GM12878 (cell line): ENCODE measurements around the gene MCM3. TPM values are rescaled to one million over a fixed set of nuclear protein-coding genes. Genes with fewer than 3 reads are reported as not detected.

Experiments
- ATAC-seq: fragments of 200-7000 bp; cut with Tn5 transposase; 3 replicates; pipeline ENCODE4 v1.9.1; 2020; ENCODE audit warnings: mild to moderate bottlenecking, moderate library complexity
- BruUV-seq: library from RNA; stranded (reverse); fragments of 400-500 nt; replicated peaks from 2 replicates; lab custom pipeline; 2021; lab: Mats Ljungman, UMichigan
- CTCF ChIA-PET: fragments of 300-600 bp; sonication (Branson Sonifier 250); formaldehyde crosslinking; extraction: SDS; loops from one replicate; lab custom pipeline; 2021; ENCODE audit warnings: inconsistent platforms; lab: Yijun Ruan, JAX
- POLR2A ChIA-PET: fragments of 350-600 bp; formaldehyde crosslinking; extraction: SDS; loops from one replicate; lab custom pipeline; 2021; ENCODE audit warnings: inconsistent platforms; lab: Charles Lee
- RAD21 ChIA-PET: fragments of 300-600 bp; sonication (Branson Sonifier 250); formaldehyde crosslinking; loops from one replicate; lab custom pipeline; 2023; ENCODE audit warnings: antibody characterized with exemption; ENCODE audit not compliant: unreplicated experiment; lab: Charles Lee
- SMC1A ChIA-PET: fragments of 300-600 bp; sonication (Branson Sonifier 250); formaldehyde crosslinking; loops from one replicate; lab custom pipeline; 2023; ENCODE audit not compliant: unreplicated experiment, uncharacterized antibody; lab: Charles Lee
- DNase-seq: peaks from one replicate; pipeline ENCODE4 v3.0.0-alpha.2; 2011; ENCODE audit warnings: low read depth, low spot score
- FAIRE-seq: peaks from 3 replicates; lab custom pipeline; 2011; peaks lifted over from hg19 to GRCh38; lab: Jason Lieb, UNC
- H2AFZ ChIP-seq: 2 replicates; pipeline ENCODE4 v1.6.0; 2011; ENCODE audit warnings: low read depth, low read length, control low read depth; ENCODE audit not compliant: control insufficient read depth
- H3K27ac ChIP-seq: 2 replicates; pipeline ENCODE4 v1.5.1; 2011; ENCODE audit warnings: control low read depth; ENCODE audit not compliant: control insufficient read depth, insufficient read depth
- H3K27me3 ChIP-seq, 2 experiments: replicated peaks in 1 of 2; 2 replicates each; pipeline versions ENCODE4 v1.6.0 to v1.6.1; 2011; ENCODE audit warnings: low read length in 1 of 2; ENCODE audit not compliant: control insufficient read depth in 2 of 2, insufficient read depth in 2 of 2
- H3K36me3 ChIP-seq, 2 experiments: 2 replicates each; pipeline ENCODE4 v1.5.1; 2011; ENCODE audit warnings: low read length in 1 of 2; ENCODE audit not compliant: control insufficient read depth in 2 of 2, insufficient read depth in 2 of 2
- H3K4me1 ChIP-seq: 2 replicates; pipeline ENCODE4 v1.6.1; 2011; ENCODE audit warnings: mild to moderate bottlenecking, low read length, moderate library complexity, mixed read lengths; ENCODE audit not compliant: control insufficient read depth, insufficient read depth
- H3K4me2 ChIP-seq: 2 replicates; pipeline ENCODE4 v1.6.0; 2011; ENCODE audit warnings: control low read depth; ENCODE audit not compliant: control insufficient read depth, insufficient read depth
- H3K4me3 ChIP-seq: fragments of 200-600 bp; sonication (generic); 2 replicates; pipeline ENCODE4 v1.5.1; 2016
- H3K79me2 ChIP-seq: 2 replicates; pipeline ENCODE4 v1.6.0; 2011; ENCODE audit warnings: low read length; ENCODE audit not compliant: control insufficient read depth, insufficient read depth
- H3K9ac ChIP-seq: 2 replicates; pipeline ENCODE4 v1.8.0; 2011; ENCODE audit warnings: low read length, control low read depth, mixed read lengths; ENCODE audit not compliant: control insufficient read depth, insufficient read depth
- H3K9me3 ChIP-seq: replicated peaks from 3 replicates; pipeline ENCODE4 v1.5.1; 2011; ENCODE audit warnings: mild to moderate bottlenecking, low read length; ENCODE audit not compliant: control insufficient read depth, insufficient read depth
- H4K20me1 ChIP-seq: 2 replicates; pipeline ENCODE4 v1.6.0; 2011; ENCODE audit not compliant: control insufficient read depth, insufficient read depth
- DPF2 ChIP-seq: fragments of 450-650 bp; IDR thresholded peaks from 2 replicates; pipeline ENCODE4 v1.6.1; 2017; ENCODE audit warnings: mild to moderate bottlenecking
- EED ChIP-seq: sonication (generic); IDR thresholded peaks from 2 replicates; pipeline ENCODE4 v1.6.1; 2016; ENCODE audit warnings: antibody characterized with exemption, low read depth
- EP300 ChIP-seq, 2 experiments: fragments of 150-350 bp in 1 of 2; IDR thresholded peaks; 2 replicates each; pipeline ENCODE4 v1.6.1; 2011 to 2012; ENCODE audit warnings: low read depth in 2 of 2, low read length in 2 of 2, borderline replicate concordance in 1 of 2, improper control_type of control experiment in 1 of 2, inconsistent platforms in 1 of 2; ENCODE audit not compliant: control insufficient read depth in 1 of 2
- HDAC2 ChIP-seq: fragments of 200-600 bp; sonication (generic); IDR thresholded peaks from 2 replicates; pipeline ENCODE4 v1.6.1; 2017
- IRF5 ChIP-seq: fragments of 450-650 bp; IDR thresholded peaks from 2 replicates; pipeline ENCODE4 v1.6.1; 2017; ENCODE audit warnings: borderline replicate concordance
- MLLT1 ChIP-seq: fragments of 450-650 bp; IDR thresholded peaks from 2 replicates; pipeline ENCODE4 v1.6.1; 2016; ENCODE audit warnings: mild to moderate bottlenecking
- MXI1 ChIP-seq: fragments of 150-350 bp; IDR thresholded peaks from 2 replicates; pipeline ENCODE4 v1.6.1; 2011; ENCODE audit warnings: low read depth, mild to moderate bottlenecking, inconsistent platforms, low read length, improper control_type of control experiment
- POLR2A ChIP-seq: IDR thresholded peaks from 2 replicates; pipeline ENCODE4 v1.6.1; 2011; ENCODE audit warnings: low read depth, mild to moderate bottlenecking, low read length
- RELA ChIP-seq: fragments of 450-650 bp; IDR thresholded peaks from 2 replicates; pipeline ENCODE4 v1.8.0; 2014; ENCODE audit warnings: borderline replicate concordance; ENCODE audit not compliant: partially characterized antibody
- RELB ChIP-seq: fragments of 450-650 bp; IDR thresholded peaks from 2 replicates; pipeline ENCODE4 v1.6.1; 2017; ENCODE audit warnings: low read depth, mild to moderate bottlenecking, moderate library complexity
- RFX5 ChIP-seq: IDR thresholded peaks from 2 replicates; pipeline ENCODE4 v1.6.1; 2011; ENCODE audit warnings: low read depth, low read length, improper control_type of control experiment
- SMARCA5 ChIP-seq: fragments of 450-650 bp; IDR thresholded peaks from 2 replicates; pipeline ENCODE4 v1.6.1; 2017; ENCODE audit warnings: mild to moderate bottlenecking
- SP1 ChIP-seq: IDR thresholded peaks from one replicate; pipeline ENCODE4 v1.6.1; 2011; ENCODE audit warnings: low read depth, low read length
- ZBED1 ChIP-seq: IDR thresholded peaks from 2 replicates; pipeline ENCODE4 v1.6.1; 2016; ENCODE audit warnings: borderline replicate concordance
- ZNF217 ChIP-seq: fragments of 450-650 bp; IDR thresholded peaks from 2 replicates; pipeline ENCODE4 v1.6.1; 2017; ENCODE audit warnings: antibody characterized with exemption, mild to moderate bottlenecking
- ZSCAN29 ChIP-seq: fragments of 450-650 bp; IDR thresholded peaks from 2 replicates; pipeline ENCODE4 v1.6.1; 2017; ENCODE audit warnings: mild to moderate bottlenecking, moderate library complexity
- WGBS: methylation state at CpG from one replicate; pipeline ENCODE4 v1.1.6; 2016; ENCODE audit warnings: low lambda C conversion rate; ENCODE audit not compliant: insufficient replicate concordance, insufficient coverage; ENCODE audit errors: missing lambda C conversion rate; 5-methylcytosine and 5-hydroxymethylcytosine counted together
- in situ Hi-C: fragments of 300-500 bp; cut with MboI; formaldehyde crosslinking; loops from 9 replicates; pipeline ENCODE4 v1.14.3; 2018; ENCODE audit warnings: mixed read lengths
- intact Hi-C: fragments of 100-400 bp; cut with micrococcal nuclease; formaldehyde crosslinking; loops from one replicate; pipeline ENCODE4 v1.14.2; 2022; ENCODE audit not compliant: unreplicated experiment
- polyA plus RNA-seq, 11 experiments: library from polyadenylated mRNA; depleted of rRNA in 4 of 11; unstranded in 6 of 11; stranded (reverse) in 5 of 11; fragments of >200 nt; fragmentation: Nextera tagmentation in 4 of 11; fragmentation: Illumina TruSeq in 1 of 11; extraction: Ambion mirVana in 4 of 11; extraction: Trizol in 1 of 11; gene quantifications; 1 replicate in 1 of 11; 2 replicates in 10 of 11; pipeline versions ENCODE4 v1.2.1 to v1.2.3, GENCODE V29; 2011 to 2016; ENCODE audit warnings: inconsistent platforms in 2 of 11, missing spikeins in 2 of 11, low read depth in 1 of 11
- total RNA-seq, 4 experiments: library from RNA; depleted of rRNA in 3 of 4; stranded (reverse); fragments of >200 nt in 3 of 4; fragmentation: Illumina TruSeq in 1 of 4; extraction: Trizol in 1 of 4; gene quantifications; 2 replicates each; pipeline versions ENCODE4 v1.2.1 to v1.2.3, GENCODE V29; 2013 to 2021
- TF ChIP-seq, protein P1 (sequence below): IDR thresholded peaks from 2 replicates; pipeline ENCODE4 v1.6.1; 2011; ENCODE audit warnings: low read depth, low read length, improper control_type of control experiment, borderline replicate concordance

Gene MCM3
- total and polyA plus RNA-seq, 10 of the 15 experiments (the other 5 are each of a cell fraction or from before 2014, with no cell fraction given), result 74.1 to 265 (median 214) TPM

- H2AFZ ChIP-seq, result peak overlapping the region; percentile 70
- H4K20me1 ChIP-seq, result no peaks in the 10 kb centered on the region
- no peak for DNase-seq
- H3K27ac ChIP-seq, result peak overlapping the region; percentile 89
- H3K9ac ChIP-seq, result peak overlapping the region; percentile 12; the same call in 1 of the 2 replicates
- ChIA-PET SMC1A (interaction anchor here (0.6 to 7.2 kb wide), 23 partner anchors 8 to 258 kb away, joined by 3 to 74 read pairs (median 6); partner anchors contain the start of genes MCM3 and PAQR8), POLR2A (interaction anchor here (0.6 to 4.2 kb wide), 21 partner anchors 8 to 269 kb away, joined by 3 to 18 read pairs (median 4); partner anchors contain the start of genes MCM3 and PAQR8), CTCF (interaction anchor here (0.6 to 4.5 kb wide), 16 partner anchors 9 to 199 kb away, joined by 3 to 59 read pairs (median 4); partner anchors contain the start of genes MCM3 and PAQR8), RAD21 (interaction anchor here (0.9 to 8.9 kb wide), 14 partner anchors 10 to 92 kb away, joined by 3 to 70 read pairs (median 8); partner anchors contain the start of genes MCM3 and PAQR8)
- intact Hi-C loops, result loop anchor here (2.0 kb wide), 2 partner anchors 22 to 46 kb away; partner anchors contain the start of gene MCM3
- H3K9me3 ChIP-seq, result no peaks in the 10 kb centered on the region
- H3K4me1 ChIP-seq, result peaks cover 49% of the 10 kb centered on the region
- H3K36me3 ChIP-seq, result no peaks in the 10 kb centered on the region
- WGBS, result 88% methylated on average over 19 of the region's 32 CpGs
- no peak for FAIRE-seq
- H3K4me3 ChIP-seq, result peak overlapping the region; percentile 4
- BruUV-seq, result no TSS peak
- no peaks in the 10 kb centered on the region for H3K27me3 ChIP-seq
- ATAC-seq, result peak; percentile 3; the same call in 2 of the 3 replicates
- H3K79me2 ChIP-seq, result no peaks in the 10 kb centered on the region
- in situ Hi-C loops, result loop anchor here (5.0 kb wide), 1 partner anchor 45 kb away; no protein-coding TSS in a partner anchor
- peak overlapping the region; percentile 81 for H3K4me2 ChIP-seq
- no peak for TF ChIP-seq HDAC2
- TF ChIP-seq EP300 (IDR thresholded peaks at IDR 0.05; ENCODE audit: borderline replicate concordance in 1 of 2, control insufficient read depth in 1 of 2, low read depth in 2 of 2, low read length in 2 of 2), result 0 out of 4 replicates have a peak, but pooled peaks of 1 of the 2 experiments have one; percentile 12
- TF ChIP-seq ZSCAN29, result no peak
- TF ChIP-seq SMARCA5, result no peak
- no peak for TF ChIP-seq POLR2A
- peak; percentile 82; the same call in 1 of the 2 replicates for TF ChIP-seq MLLT1
- no peak for TF ChIP-seq IRF5
- TF ChIP-seq RELA, result no peak
- TF ChIP-seq RELB, result 0 out of 2 replicates have a peak, but pooled peaks have one; percentile 6
- 0 out of 2 replicates have a peak, but pooled peaks have one; percentile 25 for TF ChIP-seq MXI1
- TF ChIP-seq EED, result no peak
- 0 out of 2 replicates have a peak, but pooled peaks have one; percentile 36 for TF ChIP-seq ZNF217
- 0 out of 2 replicates have a peak, but pooled peaks have one; percentile 45 for TF ChIP-seq ZBED1
- TF ChIP-seq, protein P1, sequence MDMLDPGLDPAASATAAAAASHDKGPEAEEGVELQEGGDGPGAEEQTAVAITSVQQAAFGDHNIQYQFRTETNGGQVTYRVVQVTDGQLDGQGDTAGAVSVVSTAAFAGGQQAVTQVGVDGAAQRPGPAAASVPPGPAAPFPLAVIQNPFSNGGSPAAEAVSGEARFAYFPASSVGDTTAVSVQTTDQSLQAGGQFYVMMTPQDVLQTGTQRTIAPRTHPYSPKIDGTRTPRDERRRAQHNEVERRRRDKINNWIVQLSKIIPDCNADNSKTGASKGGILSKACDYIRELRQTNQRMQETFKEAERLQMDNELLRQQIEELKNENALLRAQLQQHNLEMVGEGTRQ, result no peak
- TF ChIP-seq RFX5, result peak; percentile 94
- TF ChIP-seq DPF2, result peak; percentile 16; the same call in 1 of the 2 replicates
- no peak for TF ChIP-seq SP1
These were observed 22.7 kb upstream of the MCM3 start for GRCh38 chr6:52306972-52307870.
